Measurements from ENCODE around the gene DOP1B.

DNA sequence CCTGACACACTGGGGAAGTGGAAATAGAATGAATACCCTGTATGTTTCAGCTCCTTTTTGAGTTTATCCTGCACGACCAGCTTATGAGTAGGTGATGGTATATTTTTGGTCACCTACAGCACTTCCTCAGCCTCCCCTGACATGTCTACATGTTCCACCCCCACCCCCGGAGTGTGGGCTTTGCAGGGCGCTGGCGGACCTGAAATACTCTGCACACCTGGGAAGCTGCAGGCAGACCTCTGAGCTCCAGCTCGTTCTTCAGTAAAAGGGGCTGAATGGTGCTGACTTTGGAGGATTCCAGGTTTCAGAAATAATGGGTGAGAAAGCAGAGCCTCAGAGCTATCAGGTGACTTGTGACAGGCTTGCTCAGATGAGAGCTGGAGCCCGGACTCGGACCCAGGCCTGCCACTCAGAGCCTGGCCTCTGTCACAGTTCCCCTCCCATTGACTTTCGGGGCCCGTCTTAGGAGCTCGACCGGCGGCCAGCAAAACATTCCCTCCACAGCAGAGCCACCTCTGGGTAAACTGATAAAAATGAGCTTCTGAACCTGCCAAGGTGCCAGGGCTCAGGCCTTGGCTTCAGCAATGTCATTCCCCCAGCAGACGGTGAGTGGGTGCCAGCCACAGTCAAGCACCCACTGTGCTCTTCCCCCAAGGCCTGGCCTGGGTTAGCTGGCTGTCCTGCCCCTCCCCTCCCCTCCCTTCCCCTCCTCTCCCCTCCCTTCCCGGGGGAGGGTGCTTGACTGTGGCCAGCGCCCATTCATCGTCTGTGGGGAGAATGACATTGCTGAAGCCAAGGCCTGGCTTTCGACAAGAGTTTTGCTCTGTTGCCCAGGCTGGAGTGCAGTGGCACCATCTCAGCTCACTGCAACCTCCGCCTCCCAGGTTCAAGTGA lies 30.1 kb downstream of the DOP1B start:
- TF ChIP-seq, protein P1, sequence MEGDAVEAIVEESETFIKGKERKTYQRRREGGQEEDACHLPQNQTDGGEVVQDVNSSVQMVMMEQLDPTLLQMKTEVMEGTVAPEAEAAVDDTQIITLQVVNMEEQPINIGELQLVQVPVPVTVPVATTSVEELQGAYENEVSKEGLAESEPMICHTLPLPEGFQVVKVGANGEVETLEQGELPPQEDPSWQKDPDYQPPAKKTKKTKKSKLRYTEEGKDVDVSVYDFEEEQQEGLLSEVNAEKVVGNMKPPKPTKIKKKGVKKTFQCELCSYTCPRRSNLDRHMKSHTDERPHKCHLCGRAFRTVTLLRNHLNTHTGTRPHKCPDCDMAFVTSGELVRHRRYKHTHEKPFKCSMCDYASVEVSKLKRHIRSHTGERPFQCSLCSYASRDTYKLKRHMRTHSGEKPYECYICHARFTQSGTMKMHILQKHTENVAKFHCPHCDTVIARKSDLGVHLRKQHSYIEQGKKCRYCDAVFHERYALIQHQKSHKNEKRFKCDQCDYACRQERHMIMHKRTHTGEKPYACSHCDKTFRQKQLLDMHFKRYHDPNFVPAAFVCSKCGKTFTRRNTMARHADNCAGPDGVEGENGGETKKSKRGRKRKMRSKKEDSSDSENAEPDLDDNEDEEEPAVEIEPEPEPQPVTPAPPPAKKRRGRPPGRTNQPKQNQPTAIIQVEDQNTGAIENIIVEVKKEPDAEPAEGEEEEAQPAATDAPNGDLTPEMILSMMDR (IDR thresholded peaks at IDR 0.05) = no peak
- TF ChIP-seq POLR2A (IDR thresholded peaks at IDR 0.05) = no peak

Measured in heart left ventricle (tissue), 13 donors.